ENCODE data around the gene PPIL4. TPM values are rescaled to one million over a fixed set of nuclear protein-coding genes. Genes with fewer than 3 reads are reported as not detected.

Gene PPIL4
- total RNA-seq, 2 donors from 2014 or later: 23.4 to 27.2 TPM

DNA sequence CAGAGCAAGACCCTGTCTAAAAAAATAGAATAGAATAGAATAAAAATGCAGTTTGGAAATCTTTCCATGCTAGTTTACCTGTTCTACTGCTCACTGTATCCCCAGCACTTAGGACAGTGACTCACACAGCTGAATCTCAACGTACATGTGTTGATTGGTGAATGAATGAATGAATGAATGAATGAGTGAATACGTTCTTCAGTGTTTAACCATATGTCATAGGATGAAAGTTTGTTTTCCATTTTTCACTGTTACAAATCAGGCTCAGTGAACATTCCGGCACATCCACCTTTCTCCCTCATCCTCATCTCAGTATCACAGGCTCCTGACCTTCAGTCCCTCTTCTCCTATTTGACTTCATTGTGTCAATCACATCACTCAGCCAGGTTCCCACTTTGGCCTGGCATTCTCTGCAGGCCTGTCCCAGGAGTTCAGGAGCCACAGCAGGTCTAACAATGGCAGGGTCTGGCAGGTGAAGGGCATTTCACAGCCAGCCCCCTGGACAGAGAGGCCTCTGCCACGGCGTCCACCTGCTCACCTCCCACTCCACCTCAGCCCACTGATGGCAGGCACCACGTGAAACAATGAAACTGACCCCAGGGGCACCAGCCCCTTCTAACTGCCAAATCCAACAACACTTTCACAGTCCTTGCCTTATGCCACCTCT lies 68.9 kb downstream of the PPIL4 start:
- no peaks in the 10 kb centered on the region for H3K27me3 ChIP-seq (replicated peaks; ENCODE audit: insufficient read depth)

DNA sequence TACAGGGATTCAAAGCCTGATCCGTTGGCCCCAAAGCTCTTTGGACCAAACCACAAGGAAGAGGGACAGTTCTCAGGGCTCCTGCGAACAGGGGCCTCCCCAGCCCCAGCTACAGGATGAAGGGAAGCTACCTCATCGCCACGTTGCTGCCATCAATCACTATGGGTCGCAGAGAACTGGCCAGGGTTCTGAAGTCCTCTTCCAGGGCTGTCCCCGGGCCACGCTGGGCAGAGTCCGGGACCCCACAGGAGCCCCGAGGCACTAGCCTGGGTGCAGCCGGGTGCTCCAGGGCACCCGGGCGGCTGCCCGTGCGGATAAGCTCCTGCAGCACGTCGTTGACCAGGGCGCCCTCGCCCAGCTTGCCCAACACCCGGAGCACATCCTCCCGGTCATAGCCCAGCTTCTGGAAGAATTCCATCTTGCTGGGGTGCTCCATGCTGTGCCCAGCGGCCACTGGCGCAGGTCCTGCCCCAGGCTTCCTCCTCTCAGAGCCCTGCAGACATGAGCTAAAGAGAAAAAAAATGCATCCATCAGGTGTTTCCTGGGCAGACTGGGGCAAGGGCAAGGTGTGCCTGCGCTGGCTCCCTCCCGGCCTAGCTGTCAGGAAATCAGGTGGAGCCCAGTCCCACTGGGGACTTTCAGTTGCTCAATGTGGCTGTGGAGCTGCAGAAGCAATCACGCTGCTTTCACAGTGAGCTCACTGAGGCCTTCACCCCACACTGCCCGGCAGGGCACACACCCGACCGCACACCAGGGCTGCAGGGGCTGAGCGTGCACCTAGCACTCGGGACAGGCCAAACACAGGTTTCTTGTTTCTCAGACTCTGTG lies 71.5 kb downstream of the PPIL4 start:
- Histone ChIP-seq H3K27ac (no peak overlapping the region), H3K4me3 (no peak overlapping the region), H3K9me3 (no peaks in the 10 kb centered on the region), H3K4me1 (replicated peaks) (no peaks in the 10 kb centered on the region), H3K36me3 (no peaks in the 10 kb centered on the region), H3K27me3 (replicated peaks; ENCODE audit: insufficient read depth) (no peaks in the 10 kb centered on the region)
- TF ChIP-seq, protein P1, sequence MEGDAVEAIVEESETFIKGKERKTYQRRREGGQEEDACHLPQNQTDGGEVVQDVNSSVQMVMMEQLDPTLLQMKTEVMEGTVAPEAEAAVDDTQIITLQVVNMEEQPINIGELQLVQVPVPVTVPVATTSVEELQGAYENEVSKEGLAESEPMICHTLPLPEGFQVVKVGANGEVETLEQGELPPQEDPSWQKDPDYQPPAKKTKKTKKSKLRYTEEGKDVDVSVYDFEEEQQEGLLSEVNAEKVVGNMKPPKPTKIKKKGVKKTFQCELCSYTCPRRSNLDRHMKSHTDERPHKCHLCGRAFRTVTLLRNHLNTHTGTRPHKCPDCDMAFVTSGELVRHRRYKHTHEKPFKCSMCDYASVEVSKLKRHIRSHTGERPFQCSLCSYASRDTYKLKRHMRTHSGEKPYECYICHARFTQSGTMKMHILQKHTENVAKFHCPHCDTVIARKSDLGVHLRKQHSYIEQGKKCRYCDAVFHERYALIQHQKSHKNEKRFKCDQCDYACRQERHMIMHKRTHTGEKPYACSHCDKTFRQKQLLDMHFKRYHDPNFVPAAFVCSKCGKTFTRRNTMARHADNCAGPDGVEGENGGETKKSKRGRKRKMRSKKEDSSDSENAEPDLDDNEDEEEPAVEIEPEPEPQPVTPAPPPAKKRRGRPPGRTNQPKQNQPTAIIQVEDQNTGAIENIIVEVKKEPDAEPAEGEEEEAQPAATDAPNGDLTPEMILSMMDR (IDR thresholded peaks at IDR 0.05): no peak
- TF ChIP-seq POLR2AphosphoS5 (IDR thresholded peaks at IDR 0.05) (no peak), POLR2A (IDR thresholded peaks at IDR 0.05) (no peak)
- 88% methylated on average over 30 of the region's 30 CpGs for WGBS
- no peak for DNase-seq (ENCODE audit: low spot score)
- intact Hi-C loops (cut with DNase I): no loop called here

More for the DNA sequence above, 68.9 kb downstream of the PPIL4 start:
- WGBS: 74% methylated on average over 6 of the region's 6 CpGs
- Histone ChIP-seq H3K36me3 (no peaks in the 10 kb centered on the region), H3K4me1 (replicated peaks) (no peaks in the 10 kb centered on the region), H3K27ac (no peak overlapping the region), H3K9me3 (no peaks in the 10 kb centered on the region), H3K4me3 (no peak overlapping the region)
- intact Hi-C loops (cut with DNase I): no loop called here
- TF ChIP-seq, protein P1 (IDR thresholded peaks at IDR 0.05): no peak
- TF ChIP-seq POLR2AphosphoS5 (IDR thresholded peaks at IDR 0.05): no peak
- TF ChIP-seq POLR2A (IDR thresholded peaks at IDR 0.05): no peak
- no peak for DNase-seq (ENCODE audit: low spot score)

DNA sequence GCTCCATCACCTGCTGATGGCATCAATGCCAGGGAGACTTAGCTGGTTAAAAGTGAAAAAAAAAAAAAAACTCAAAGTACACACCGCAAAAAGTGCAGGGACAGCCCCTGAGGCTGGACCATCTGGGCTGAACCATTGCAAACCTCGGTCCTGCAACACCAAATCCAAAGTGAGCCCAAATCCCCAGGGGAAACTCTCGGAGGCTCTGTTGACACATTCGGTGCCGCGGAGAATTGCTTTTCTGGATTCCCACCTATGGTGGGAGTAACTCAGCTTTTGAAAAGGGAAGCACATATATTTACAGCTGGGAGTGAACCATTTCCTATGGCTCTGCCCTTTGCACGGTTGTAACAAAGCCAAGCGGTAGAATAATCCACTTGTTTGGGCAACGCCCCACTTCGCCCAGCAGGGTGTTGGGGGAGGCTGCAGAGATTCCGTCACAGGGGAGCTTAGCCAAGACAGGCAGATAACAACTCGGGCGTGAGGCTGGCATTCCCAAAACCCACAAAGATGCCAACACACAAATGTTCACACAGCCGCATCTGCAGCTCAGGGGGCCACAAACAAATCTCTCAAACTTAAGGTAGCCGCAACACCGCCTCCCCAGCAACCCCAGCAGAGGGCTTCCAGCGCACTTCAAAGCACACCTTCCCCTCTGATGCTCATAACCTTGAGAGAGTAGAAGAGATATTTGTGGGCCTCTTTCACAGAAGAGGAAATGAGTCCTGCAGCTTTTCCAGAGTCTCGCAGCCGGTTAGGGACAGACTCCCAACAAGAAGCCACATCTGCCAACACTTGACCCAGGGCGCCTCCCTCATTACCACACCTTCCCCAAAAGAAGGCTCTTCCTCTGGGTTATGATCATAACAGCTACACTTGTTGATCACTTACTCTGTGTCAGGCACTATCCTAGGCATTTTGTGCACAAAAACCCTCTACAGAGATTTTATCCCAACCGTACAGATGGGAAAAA lies 72.5 kb downstream of the PPIL4 start:
- no peak overlapping the region for H3K4me3 ChIP-seq
- no peaks in the 10 kb centered on the region for H3K27me3 ChIP-seq (replicated peaks; ENCODE audit: insufficient read depth)
- no peak overlapping the region for H3K27ac ChIP-seq
- intact Hi-C loops (cut with DNase I): no loop called here
- no peaks in the 10 kb centered on the region for H3K36me3 ChIP-seq
- 45% methylated on average over 21 of the region's 21 CpGs for WGBS
- no peak for TF ChIP-seq POLR2AphosphoS5 (IDR thresholded peaks at IDR 0.05)
- TF ChIP-seq, protein P1 (IDR thresholded peaks at IDR 0.05): no peak
- no peaks in the 10 kb centered on the region for H3K9me3 ChIP-seq
- no peak for DNase-seq (ENCODE audit: low spot score)
- no peaks in the 10 kb centered on the region for H3K4me1 ChIP-seq (replicated peaks)

- no peak overlapping the region for H3K4me3 ChIP-seq
- no peaks in the 10 kb centered on the region for H3K27me3 ChIP-seq (replicated peaks; ENCODE audit: insufficient read depth)
- no peaks in the 10 kb centered on the region for H3K9me3 ChIP-seq
- no peak overlapping the region for H3K27ac ChIP-seq
- WGBS: 95% methylated on average over 5 of the region's 5 CpGs
- no peak for DNase-seq (ENCODE audit: low spot score)
- intact Hi-C loops (cut with DNase I): no loop called here
- H3K36me3 ChIP-seq: no peaks in the 10 kb centered on the region
- TF ChIP-seq POLR2A (IDR thresholded peaks at IDR 0.05): no peak
- no peak for TF ChIP-seq POLR2AphosphoS5 (IDR thresholded peaks at IDR 0.05)
- TF ChIP-seq, protein P1 (IDR thresholded peaks at IDR 0.05): no peak
- H3K4me1 ChIP-seq (replicated peaks): no peaks in the 10 kb centered on the region
Observed at GRCh38 chr6:149472241-149472640, 73.6 kb downstream of the PPIL4 start.
